Measurements from ENCODE around the gene CCDC70. TPM values are rescaled to one million over a fixed set of nuclear protein-coding genes. Genes with fewer than 3 reads are reported as not detected.

Gene CCDC70
- total RNA-seq, 2 donors from 2014 or later, result not detected

DNA sequence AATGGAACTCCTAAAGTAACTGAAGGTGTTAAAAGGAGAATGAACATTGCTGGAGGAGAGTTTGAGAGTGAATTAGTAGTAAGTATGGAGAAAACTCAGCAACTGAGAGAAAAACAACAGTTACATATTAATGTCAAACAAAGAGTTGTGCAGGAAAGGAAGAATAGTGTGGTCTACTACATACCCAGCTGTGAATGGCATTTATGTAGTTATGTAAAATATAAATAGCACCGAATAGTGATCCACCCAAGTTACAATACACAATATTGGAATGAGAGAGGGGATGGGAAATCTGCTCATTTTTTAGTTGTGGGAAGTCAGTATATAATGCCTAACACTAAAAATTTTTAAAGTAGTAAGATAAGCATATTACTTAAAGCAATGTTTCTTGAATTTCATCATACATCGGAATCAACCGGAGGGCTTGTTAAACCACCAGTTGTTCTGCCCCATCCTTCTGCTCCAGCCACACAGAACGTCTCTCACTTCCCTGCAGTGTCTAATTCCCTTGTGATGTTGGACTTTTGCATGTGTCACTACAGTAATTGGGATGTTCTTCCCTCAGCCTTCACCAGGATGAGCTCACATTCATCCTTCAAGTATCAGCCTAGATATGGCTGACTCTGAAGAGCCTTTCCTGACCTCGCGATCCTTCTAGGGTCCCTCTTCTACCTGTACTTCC lies 11.5 kb downstream of the CCDC70 start:
- H3K27me3 ChIP-seq (replicated peaks; ENCODE audit: insufficient read depth), result no peaks in the 10 kb centered on the region
- no peak for ATAC-seq (ENCODE audit: insufficient number of reproducible peaks, low FRiP score, low read depth)
- H3K9me3 ChIP-seq, result no peaks in the 10 kb centered on the region
- DNase-seq (ENCODE audit: low spot score), result no peak
- H3K36me3 ChIP-seq, result no peaks in the 10 kb centered on the region
- no peak overlapping the region for H3K27ac ChIP-seq
- H3K4me1 ChIP-seq (ENCODE audit: control insufficient read depth in 1 of 2, low read depth in 2 of 2), result no peaks in the 10 kb centered on the region
- no peak overlapping the region for H3K4me3 ChIP-seq
- TF ChIP-seq, protein P1, sequence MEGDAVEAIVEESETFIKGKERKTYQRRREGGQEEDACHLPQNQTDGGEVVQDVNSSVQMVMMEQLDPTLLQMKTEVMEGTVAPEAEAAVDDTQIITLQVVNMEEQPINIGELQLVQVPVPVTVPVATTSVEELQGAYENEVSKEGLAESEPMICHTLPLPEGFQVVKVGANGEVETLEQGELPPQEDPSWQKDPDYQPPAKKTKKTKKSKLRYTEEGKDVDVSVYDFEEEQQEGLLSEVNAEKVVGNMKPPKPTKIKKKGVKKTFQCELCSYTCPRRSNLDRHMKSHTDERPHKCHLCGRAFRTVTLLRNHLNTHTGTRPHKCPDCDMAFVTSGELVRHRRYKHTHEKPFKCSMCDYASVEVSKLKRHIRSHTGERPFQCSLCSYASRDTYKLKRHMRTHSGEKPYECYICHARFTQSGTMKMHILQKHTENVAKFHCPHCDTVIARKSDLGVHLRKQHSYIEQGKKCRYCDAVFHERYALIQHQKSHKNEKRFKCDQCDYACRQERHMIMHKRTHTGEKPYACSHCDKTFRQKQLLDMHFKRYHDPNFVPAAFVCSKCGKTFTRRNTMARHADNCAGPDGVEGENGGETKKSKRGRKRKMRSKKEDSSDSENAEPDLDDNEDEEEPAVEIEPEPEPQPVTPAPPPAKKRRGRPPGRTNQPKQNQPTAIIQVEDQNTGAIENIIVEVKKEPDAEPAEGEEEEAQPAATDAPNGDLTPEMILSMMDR (IDR thresholded peaks at IDR 0.05), result no peak

DNA sequence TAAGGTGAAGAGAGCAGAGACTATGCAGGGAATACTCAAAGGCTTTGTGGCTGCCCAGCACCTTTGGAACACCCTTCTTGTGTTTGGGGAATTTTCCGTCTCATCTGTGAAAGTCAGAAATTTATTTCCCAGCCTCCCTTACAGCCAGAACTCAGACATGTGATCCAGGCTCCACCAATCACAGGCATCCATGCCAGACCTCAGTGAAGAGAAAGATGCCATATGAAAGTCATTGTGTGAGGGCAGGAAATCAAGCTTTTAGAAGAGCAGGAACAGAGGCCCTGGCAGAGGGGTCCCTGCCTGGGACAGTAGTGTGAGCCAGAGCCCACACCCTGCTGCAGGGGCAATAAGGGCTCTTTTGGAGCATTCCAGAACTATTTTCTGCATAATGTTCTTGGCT lies 12.1 kb downstream of the CCDC70 start:
- Histone ChIP-seq H3K27me3 (replicated peaks; ENCODE audit: insufficient read depth) (no peaks in the 10 kb centered on the region), H3K27ac (no peak overlapping the region), H3K4me3 (no peak overlapping the region), H3K9me3 (no peaks in the 10 kb centered on the region), H3K4me1 (ENCODE audit: control insufficient read depth in 1 of 2, low read depth in 2 of 2) (no peaks in the 10 kb centered on the region), H3K36me3 (no peaks in the 10 kb centered on the region)
- ATAC-seq (ENCODE audit: insufficient number of reproducible peaks, low FRiP score, low read depth) (no peak), DNase-seq (ENCODE audit: low spot score) (no peak)
- TF ChIP-seq, protein P1 (IDR thresholded peaks at IDR 0.05), result no peak

DNA sequence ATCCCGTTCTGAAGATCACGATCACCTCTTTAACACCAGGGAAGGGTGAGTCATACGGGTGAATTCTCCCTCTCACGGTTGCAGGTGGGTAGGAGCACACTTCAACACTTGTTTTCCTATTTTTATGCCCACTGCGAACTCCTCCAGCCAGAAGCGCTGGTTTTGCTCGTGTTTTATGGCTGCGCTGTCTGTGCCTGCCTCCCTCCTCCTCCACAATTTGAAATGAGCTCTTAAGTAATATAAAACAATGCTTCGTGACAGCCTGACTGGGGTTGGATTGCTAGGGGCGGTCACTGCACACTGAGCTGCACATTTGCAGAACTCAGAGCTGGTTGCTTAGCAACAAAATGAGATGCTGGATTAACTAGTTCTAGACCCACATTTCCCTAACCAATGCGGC lies 12.9 kb downstream of the CCDC70 start:
- no peak for DNase-seq (ENCODE audit: low spot score)
- no peaks in the 10 kb centered on the region for H3K9me3 ChIP-seq
- H3K36me3 ChIP-seq, result no peaks in the 10 kb centered on the region
- TF ChIP-seq, protein P1 (IDR thresholded peaks at IDR 0.05), result no peak
- no peaks in the 10 kb centered on the region for H3K27me3 ChIP-seq (replicated peaks; ENCODE audit: insufficient read depth)
- no peaks in the 10 kb centered on the region for H3K4me1 ChIP-seq (ENCODE audit: control insufficient read depth in 1 of 2, low read depth in 2 of 2)
- H3K27ac ChIP-seq, result no peak overlapping the region
- no peak overlapping the region for H3K4me3 ChIP-seq
- ATAC-seq (ENCODE audit: insufficient number of reproducible peaks, low FRiP score, low read depth), result no peak

DNA sequence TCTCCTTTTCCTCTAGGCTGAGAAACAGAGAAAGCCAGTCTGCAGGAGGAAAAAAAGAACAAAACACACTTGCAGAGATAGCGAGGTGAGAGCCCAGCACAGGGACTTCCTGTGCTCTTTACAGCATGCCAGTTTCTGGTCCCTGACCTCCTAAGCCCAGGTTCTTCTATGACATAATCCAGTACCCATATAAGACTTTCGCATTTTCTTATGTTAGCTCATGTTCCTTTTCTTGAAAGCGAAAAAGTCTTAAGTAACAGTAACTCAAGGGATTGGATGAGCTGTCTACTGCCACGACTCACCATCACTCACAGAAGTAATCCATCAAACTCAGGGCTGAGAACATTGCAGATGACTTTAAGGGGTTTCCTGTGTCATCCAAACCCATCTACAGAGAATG lies 17.4 kb downstream of the CCDC70 start:
- no peak overlapping the region for H3K27ac ChIP-seq
- TF ChIP-seq, protein P1 (IDR thresholded peaks at IDR 0.05), result no peak
- DNase-seq (ENCODE audit: low spot score) (no peak), ATAC-seq (ENCODE audit: insufficient number of reproducible peaks, low FRiP score, low read depth) (no peak)
- H3K27me3 ChIP-seq (replicated peaks; ENCODE audit: insufficient read depth), result no peaks in the 10 kb centered on the region
- no peaks in the 10 kb centered on the region for H3K36me3 ChIP-seq
- no peaks in the 10 kb centered on the region for H3K9me3 ChIP-seq
- no peaks in the 10 kb centered on the region for H3K4me1 ChIP-seq (ENCODE audit: control insufficient read depth in 1 of 2, low read depth in 2 of 2)
- H3K4me3 ChIP-seq, result no peak overlapping the region

DNA sequence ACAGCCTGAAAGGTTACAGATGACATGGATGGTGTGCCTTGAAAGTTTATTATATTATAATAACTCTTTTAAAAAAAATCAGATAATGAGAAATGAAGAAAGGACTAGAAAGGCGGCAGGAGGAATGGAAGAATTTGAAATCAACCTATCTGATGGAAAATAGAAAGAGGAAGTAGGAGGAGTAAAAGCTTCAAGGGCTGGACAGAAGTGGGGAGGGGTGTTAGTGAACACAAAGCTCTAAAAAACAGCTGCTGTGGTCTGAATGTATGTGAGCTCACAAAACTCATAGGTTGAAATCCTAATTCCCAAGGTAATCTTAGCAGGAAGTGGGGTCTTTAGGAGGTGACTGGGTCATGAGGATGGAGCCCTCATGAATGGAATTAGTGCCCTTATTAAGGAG lies 19.5 kb downstream of the CCDC70 start:
- Histone ChIP-seq H3K36me3 (no peaks in the 10 kb centered on the region), H3K27me3 (replicated peaks; ENCODE audit: insufficient read depth) (no peaks in the 10 kb centered on the region), H3K4me1 (ENCODE audit: control insufficient read depth in 1 of 2, low read depth in 2 of 2) (no peaks in the 10 kb centered on the region), H3K9me3 (no peaks in the 10 kb centered on the region), H3K27ac (no peak overlapping the region), H3K4me3 (no peak overlapping the region)
- TF ChIP-seq, protein P1 (IDR thresholded peaks at IDR 0.05), result no peak
- DNase-seq (ENCODE audit: low spot score) (no peak), ATAC-seq (ENCODE audit: insufficient number of reproducible peaks, low FRiP score, low read depth) (no peak)

All from thoracic aorta (tissue), 2 donors.